GM12892 (cell line): ENCODE measurements around the gene REV1.

Experiments used
- POLR2A ChIP-seq: IDR thresholded peaks from 2 replicates; pipeline ENCODE4 v1.6.1; 2011; ENCODE audit warnings: low read depth, low read length, control low read depth
- POLR2AphosphoS5 ChIP-seq: IDR thresholded peaks from 2 replicates; pipeline ENCODE4 v1.6.1; 2011; ENCODE audit warnings: low read depth, low read length, control low read depth
- TAF1 ChIP-seq: IDR thresholded peaks from 2 replicates; pipeline ENCODE4 v1.6.1; 2011; ENCODE audit warnings: low read depth, mild to moderate bottlenecking, control low read depth, low read length, borderline replicate concordance

DNA sequence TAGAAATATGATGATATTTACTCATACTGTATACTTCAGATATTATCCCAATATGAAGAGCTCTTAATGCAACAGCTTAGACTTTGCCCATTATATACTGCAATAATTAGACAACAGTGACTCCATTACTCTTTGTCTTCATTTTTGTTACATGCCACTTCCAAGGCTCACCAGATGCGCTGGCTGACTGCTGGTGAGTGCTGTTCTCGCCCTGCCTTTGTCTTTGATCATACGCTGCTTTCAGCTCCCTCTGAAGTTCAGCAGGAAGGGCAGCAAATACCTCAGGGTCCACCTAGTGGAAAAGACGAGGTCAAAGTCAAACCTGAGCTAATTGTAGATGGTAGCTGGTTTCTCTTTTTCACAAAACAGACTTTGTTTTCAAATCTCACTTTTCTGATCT is 86.3 kb downstream of the REV1 start:
- TF ChIP-seq POLR2A, result no peak
- TF ChIP-seq POLR2AphosphoS5, result no peak
- no peak for TF ChIP-seq TAF1
